Muscle of back (tissue), 11 donors: ENCODE data around the gene MPZ. TPM values are rescaled to one million over a fixed set of nuclear protein-coding genes. Genes with fewer than 3 reads are reported as not detected.
A peak's percentile ranks its signal among the peaks of the same experiment; 100 is the strongest.
"Not testable (repeated sequence)": the region's sequence is repeated elsewhere in the genome, so short reads cannot be mapped to it uniquely, and the experiment has no call there.

Source experiments
- DNase-seq, 3 donors: peaks; one replicate each; pipeline versions ENCODE4 v3.0.0 to v3.0.0-alpha.2; 2013
- polyA plus RNA-seq, 10 donors: library from polyadenylated mRNA; unstranded; fragments of 120-200 nt; gene quantifications; one replicate each; pipeline ENCODE4 v1.2.1, GENCODE V29; 2013; ENCODE audit not compliant: insufficient read length in 10 of 10

The MPZ gene
- polyA plus RNA-seq, 10 donors, result 9.1 to 17.8 (median 13.0) TPM

DNA sequence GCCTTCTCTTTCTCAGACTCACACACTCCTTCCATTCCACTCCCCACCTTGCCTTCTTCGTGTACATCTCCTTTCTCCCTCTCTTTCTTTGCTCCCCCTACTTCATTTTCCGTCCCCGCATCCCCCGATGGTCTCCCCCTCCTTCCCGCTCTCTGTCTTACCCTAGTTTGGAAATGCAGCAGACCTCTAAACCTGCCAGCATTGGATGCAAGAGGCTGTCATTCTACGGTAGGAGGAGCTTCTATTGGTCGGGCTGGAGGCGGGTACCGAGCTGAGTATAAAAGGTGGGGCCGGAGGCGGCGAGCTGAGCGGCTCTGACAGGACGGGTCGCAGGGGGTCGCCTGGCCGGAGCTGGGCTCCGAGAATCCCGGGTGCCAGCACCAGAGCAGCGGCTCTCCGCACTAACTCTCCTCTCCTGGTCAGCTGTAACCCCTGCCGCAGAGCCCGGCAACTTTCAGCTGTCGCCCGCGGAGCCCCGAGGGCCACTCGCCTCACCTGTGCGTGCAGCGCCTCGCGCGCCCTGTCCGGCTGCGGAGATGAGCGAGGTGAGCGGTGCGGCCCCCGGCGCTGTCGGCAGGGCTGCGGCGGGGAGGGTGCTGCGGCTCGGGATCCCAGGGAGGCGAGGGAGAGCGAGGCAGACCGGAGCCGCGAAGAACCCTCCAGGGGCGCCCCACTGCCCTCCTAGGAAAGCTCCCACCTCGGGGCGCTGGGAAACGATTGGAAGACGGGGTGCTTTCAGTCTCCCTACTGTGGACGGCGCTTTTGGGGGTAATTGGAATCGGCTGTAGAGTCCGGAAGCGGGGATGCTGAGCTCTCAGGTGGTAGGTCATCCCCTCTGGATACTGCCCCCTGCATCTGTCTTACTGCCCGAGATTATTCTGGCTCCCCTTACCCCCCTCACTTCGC is 51.1 kb downstream of the MPZ start, which contains the start of gene PCP4L1:
Gene PCP4L1 (plus strand): TSS at position 307 of the 906 bp plus-strand sequence. CDS start 230 bp downstream, at position 537.
- peak; percentile 12 to 62 (median 23) for DNase-seq

DNA sequence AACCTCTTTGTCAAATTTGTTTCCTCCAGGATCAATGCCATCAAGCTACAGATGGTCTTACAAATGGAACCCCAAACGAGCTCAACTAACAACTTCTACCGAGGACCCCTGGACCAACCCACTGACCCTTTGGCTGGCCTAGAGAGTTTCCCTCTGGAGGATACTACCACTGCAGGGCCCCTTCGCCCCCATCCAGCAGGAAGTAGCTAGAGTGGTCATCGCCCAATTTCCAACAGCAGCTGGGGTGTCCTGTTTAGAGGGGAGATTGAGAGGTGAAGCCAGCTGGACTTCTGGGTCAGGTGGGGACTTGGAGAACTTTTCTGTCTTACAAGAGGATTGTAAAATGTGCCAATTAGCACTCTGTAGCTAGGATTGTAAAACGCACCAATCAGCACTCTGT is 52.7 kb downstream of the MPZ start:
- not testable (repeated sequence) for DNase-seq

DNA sequence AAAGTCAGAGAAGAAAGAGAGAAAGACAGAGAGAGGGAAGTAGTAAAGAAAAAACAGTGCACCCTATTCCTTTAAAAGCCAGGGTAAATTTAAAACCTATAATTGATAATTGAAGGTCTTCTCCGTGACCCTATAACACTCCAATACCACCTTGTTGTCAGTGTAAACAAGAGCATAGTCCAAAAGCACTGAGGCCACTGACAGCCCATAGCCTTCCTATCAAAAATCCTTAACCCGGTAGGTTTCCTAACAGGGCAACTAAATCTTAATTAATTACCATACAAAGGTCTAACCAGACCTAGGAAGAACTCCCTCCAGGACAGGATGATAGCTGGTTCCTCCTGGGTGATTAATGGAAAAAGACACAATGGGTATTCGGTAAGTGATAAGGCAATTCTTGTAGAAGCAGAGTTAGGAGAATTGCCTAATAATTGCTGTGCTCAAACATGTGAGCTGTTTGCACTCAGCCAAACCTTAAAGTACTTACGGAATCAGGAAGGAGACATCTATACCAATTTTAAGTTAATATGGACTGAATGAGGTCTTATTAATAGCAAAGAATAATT is 53.7 kb downstream of the MPZ start:
- not testable (repeated sequence) for DNase-seq

GRCh38 chr1:161255302-161255701 is 54.5 kb downstream of the MPZ start:
- DNase-seq, result not testable (repeated sequence)

Other genes with a start within 250 kb of the MPZ start
- 10 to 100 TPM in 1 of 10 donors, 1 to 10 TPM in 9; 2.1 to 12.3 (median 2.7) TPM for gene ARHGAP30, start 240.1 kb downstream of the MPZ start, polyA plus RNA-seq
- 1 to 10 TPM in 2 of 10 donors, under 1 TPM in 5, not detected in 3; 0.11 to 8.0 (median 0.18) TPM for gene NECTIN4, start 220.4 kb downstream of the MPZ start, polyA plus RNA-seq
- 1 to 10 TPM in 4 of 10 donors, under 1 TPM in 6; 0.43 to 1.8 (median 0.89) TPM for gene KLHDC9, start 211.6 kb downstream of the MPZ start, polyA plus RNA-seq
- gene PFDN2, start 191.9 kb downstream of the MPZ start, polyA plus RNA-seq, result 10 to 100 TPM; 52.6 to 81.9 (median 62.9) TPM
- 10 to 100 TPM; 25.5 to 33.3 (median 29.0) TPM for gene NIT1, start 191.9 kb downstream of the MPZ start, polyA plus RNA-seq
- 10 to 100 TPM; 36.0 to 47.4 (median 44.5) TPM for gene DEDD, start 177.3 kb downstream of the MPZ start, polyA plus RNA-seq
- 100 to 1,000 TPM in 5 of 10 donors, 10 to 100 TPM in 5; 93.2 to 118 (median 101) TPM for gene UFC1, start 156.0 kb downstream of the MPZ start, polyA plus RNA-seq
- 10 to 100 TPM; 24.5 to 33.2 (median 27.3) TPM for gene USP21, start 150.5 kb downstream of the MPZ start, polyA plus RNA-seq
- gene PPOX, start 143.5 kb downstream of the MPZ start, polyA plus RNA-seq, result 10 to 100 TPM; 15.2 to 29.1 (median 19.1) TPM
- 10 to 100 TPM; 18.2 to 29.4 (median 23.3) TPM for gene B4GALT3, start 132.5 kb downstream of the MPZ start, polyA plus RNA-seq
- 10 to 100 TPM in 8 of 10 donors, 1 to 10 TPM in 2; 6.8 to 23.6 (median 11.8) TPM for gene ADAMTS4, start 110.9 kb downstream of the MPZ start, polyA plus RNA-seq
- 100 to 1,000 TPM; 115 to 160 (median 139) TPM for gene NDUFS2, start 107.6 kb downstream of the MPZ start, polyA plus RNA-seq
- gene FCER1G, start 94.7 kb downstream of the MPZ start, polyA plus RNA-seq, result 10 to 100 TPM; 14.9 to 26.2 (median 19.6) TPM
- 10 to 100 TPM in 1 of 10 donors, 1 to 10 TPM in 1, under 1 TPM in 1, not detected in 7; 0.55 to 10.5 (median 2.2) TPM for gene APOA2, start 86.3 kb downstream of the MPZ start, polyA plus RNA-seq
- 10 to 100 TPM in 3 of 10 donors, 1 to 10 TPM in 7; 8.7 to 11.3 (median 9.4) TPM for gene TOMM40L, start 83.9 kb downstream of the MPZ start, polyA plus RNA-seq
- 1 to 10 TPM in 3 of 10 donors, under 1 TPM in 7; 0.58 to 1.4 (median 0.75) TPM for gene NR1I3, start 71.8 kb downstream of the MPZ start, polyA plus RNA-seq
- gene PCP4L1, start 51.2 kb downstream of the MPZ start, polyA plus RNA-seq, result under 1 TPM; 0.19 to 0.63 (median 0.36) TPM
- gene SDHC, start 4.4 kb upstream of the MPZ start, polyA plus RNA-seq, result 100 to 1,000 TPM; 120 to 148 (median 133) TPM
- gene CFAP126, start 57.9 kb upstream of the MPZ start, polyA plus RNA-seq, result 1 to 10 TPM in 4 of 10 donors, under 1 TPM in 5, not detected in 1; 0.31 to 2.0 (median 0.50) TPM
- 1 to 10 TPM; 3.5 to 7.7 (median 5.3) TPM for gene FCGR2A, start 195.5 kb upstream of the MPZ start, polyA plus RNA-seq
- gene HSPA6, start 214.6 kb upstream of the MPZ start, polyA plus RNA-seq, result 1 to 10 TPM in 1 of 10 donors, under 1 TPM in 8, not detected in 1; 0.43 to 1.7 (median 0.65) TPM
- gene FCGR3A, start 239.8 kb upstream of the MPZ start, polyA plus RNA-seq, result 1 to 10 TPM; 1.4 to 2.7 (median 2.0) TPM